ENCODE data around the gene CCDC106. TPM values are rescaled to one million over a fixed set of nuclear protein-coding genes. Genes with fewer than 3 reads are reported as not detected.

Gene CCDC106
- total and polyA plus RNA-seq, 2 of the 4 experiments (the other 2 are of a cell fraction) = 2.3 to 13.6 TPM

GRCh38 chr19:55643003-55643886 is 4.8 kb upstream of the CCDC106 start, which contains the start of gene ZNF581:
Gene ZNF581, plus strand, starts transcription at chr19:55643649. Its CDS starts 923 bp downstream, at chr19:55644572.
- Histone ChIP-seq H2AK5ac (ENCODE audit: low read depth, low read length) (peak within 1 kb of the TSS; percentile 97), H3K9me3 (ENCODE audit: control insufficient read depth, insufficient read depth, low read length) (no peaks in the 10 kb centered on the region), H3K27ac (ENCODE audit: insufficient read depth, low read length) (peak within 1 kb of the TSS; percentile 76), H2BK120ac (ENCODE audit: low read depth, low read length) (no peak within 1 kb of the TSS; the same call in 1 of the 2 replicates), H3K36me3 (ENCODE audit: control insufficient read depth, insufficient read depth, low read length) (peaks cover 14% of the 10 kb centered on the region), H2BK15ac (ENCODE audit: low read depth, low read length) (no peak within 1 kb of the TSS), H3K9ac (ENCODE audit: low read depth, low read length) (peak within 1 kb of the TSS; percentile 84), H4K5ac (ENCODE audit: low read depth, low read length) (peak within 1 kb of the TSS; percentile 62), H3K4me2 (ENCODE audit: low read depth, low read length) (peak within 1 kb of the TSS; percentile 93), H3K23ac (ENCODE audit: low read depth, low read length) (peak within 1 kb of the TSS; percentile 96), H4K8ac (ENCODE audit: low read depth in 2 of 2, low read length in 2 of 2) (peak within 1 kb of the TSS; percentile 89 to 96), H3K18ac (ENCODE audit: low read depth, low read length) (peak within 1 kb of the TSS; percentile 5; the same call in 1 of the 2 replicates), H3K4me1 (ENCODE audit: control insufficient read depth, insufficient read depth, low read length) (peaks cover 12% of the 10 kb centered on the region), H2BK20ac (ENCODE audit: low read depth, low read length) (no peak within 1 kb of the TSS; the same call in 1 of the 2 replicates), H3K9me1 (ENCODE audit: insufficient read depth, low read length) (no peaks in the 10 kb centered on the region), H3K14ac (replicated peaks; ENCODE audit: low read depth, low read length) (peak within 1 kb of the TSS; percentile 89), H3K56ac (ENCODE audit: extremely low read depth, insufficient read depth, low read length) (peak within 1 kb of the TSS; percentile 29), H4K91ac (ENCODE audit: insufficient read depth, low read depth, low read length) (peak within 1 kb of the TSS; percentile 44), H2AK9ac (replicated peaks; ENCODE audit: low read depth, low read length, poor library complexity) (peak within 1 kb of the TSS; percentile 96), H4K20me1 (ENCODE audit: insufficient read depth, low read length) (no peaks in the 10 kb centered on the region), H3K4me3 (ENCODE audit: insufficient read depth, low read depth, low read length) (peak within 1 kb of the TSS; percentile 74), H2AFZ (replicated peaks; ENCODE audit: low read length, poor library complexity) (peak within 1 kb of the TSS; percentile 85), H3K79me1 (ENCODE audit: low read depth in 1 of 2, low read length in 2 of 2) (peaks cover 29 to 77% of the 10 kb centered on the region in 2 experiments), H2BK5ac (ENCODE audit: low read depth, low read length, poor library complexity, severe bottlenecking) (peak within 1 kb of the TSS; percentile 58), H3K27me3 (ENCODE audit: control insufficient read depth, insufficient read depth, low read length) (no peaks in the 10 kb centered on the region), H3K4ac (ENCODE audit: low read depth, low read length) (peak within 1 kb of the TSS; percentile 83)
- intact Hi-C loops (cut with micrococcal nuclease) = no loop called here
- DNase-seq = peak; percentile 78
- WGBS, 2 experiments (ENCODE audit: extremely low coverage in 2 of 2, insufficient read length in 1 of 2) = 0% methylated on average over 7 of the region's 56 CpGs; no CpG with 5 or more reads in 1 of the 2 experiments
- dilution Hi-C loops (cut with HindIII; ENCODE audit: low sequenced_read_pairs, unreplicated experiment) = no loop called here
- no TSS peak for BruUV-seq (replicated peaks)
- ChIA-PET CTCF (interaction anchor here (0.8 kb wide), 1 partner anchor 39 kb away, joined by 4 read pairs; no protein-coding TSS in a partner anchor), POLR2A (ENCODE audit: unreplicated experiment) (no interaction called here)
- in situ Hi-C loops (cut with MboI; ENCODE audit: low sequenced_read_pairs) = loop anchor here (25.0 kb wide), 2 partner anchors 356 to 531 kb away; partner anchors contain the start of genes BRSK1, HSPBP1 and PPP1R12C
- peak; percentile 42 for ATAC-seq (ENCODE audit: low read depth)
- TF ChIP-seq CTCF (conservative IDR thresholded peaks at IDR 0.05; ENCODE audit: low read depth, low read length) (no peak; the same call in 1 of the 2 replicates), USF2 (IDR thresholded peaks at IDR 0.05; ENCODE audit: low read depth, low read length) (no peak), ELK1 (IDR thresholded peaks at IDR 0.05; ENCODE audit: borderline replicate concordance, low read depth, low read length) (no peak), SMC3 (IDR thresholded peaks at IDR 0.05; ENCODE audit: low read depth, low read length) (no peak), CHD1 (IDR thresholded peaks at IDR 0.05; ENCODE audit: low read depth, low read length) (0 out of 2 replicates have a peak, but pooled peaks have one; percentile 64), CEBPB (IDR thresholded peaks at IDR 0.05; ENCODE audit: low read depth, low read length) (peak; percentile 25; the same call in 1 of the 2 replicates), RCOR1 (IDR thresholded peaks at IDR 0.05; ENCODE audit: insufficient replicate concordance, low read length) (peak; percentile 59), POLR2A (IDR thresholded peaks at IDR 0.05; ENCODE audit: low read depth, low read length) (peak; percentile 38; the same call in 1 of the 2 replicates), MAZ (IDR thresholded peaks at IDR 0.05; ENCODE audit: borderline replicate concordance, low read depth, low read length) (peak; percentile 97), NFE2L2 (IDR thresholded peaks at IDR 0.05; ENCODE audit: low read depth, low read length) (no peak), RFX5 (IDR thresholded peaks at IDR 0.05; ENCODE audit: low read depth, low read length) (peak; percentile 14; the same call in 1 of the 2 replicates), MXI1 (IDR thresholded peaks at IDR 0.05; ENCODE audit: borderline replicate concordance, low read depth, low read length) (peak; percentile 90)

All from IMR-90 (cell line).